WTC11 (cell line): Measurements from ENCODE around the gene CRYGS.

Experiments
- JUN ChIP-seq: sonication (generic); formaldehyde crosslinking; IDR thresholded peaks from 2 replicates; pipeline ENCODE4 v1.8.0; 2023; ENCODE audit warnings: mild to moderate bottlenecking, missing genetic modification reagents
- KAT7 ChIP-seq: sonication (generic); formaldehyde crosslinking; IDR thresholded peaks from 2 replicates; pipeline ENCODE4 v1.8.1; 2023; ENCODE audit warnings: missing genetic modification reagents, mild to moderate bottlenecking, borderline replicate concordance
- TF ChIP-seq, protein P1 (sequence below): fragments of 200-600 bp; IDR thresholded peaks from 2 replicates; pipeline ENCODE4 v1.8.0; 2022; ENCODE audit warnings: antibody characterized with exemption
- TF ChIP-seq, protein P2 (sequence below): sonication (generic); formaldehyde crosslinking; IDR thresholded peaks from 2 replicates; pipeline ENCODE4 v1.8.1; 2022; ENCODE audit warnings: mild to moderate bottlenecking, missing genetic modification reagents, moderate library complexity, borderline replicate concordance
- TF ChIP-seq, protein P3 (sequence below): sonication (generic); formaldehyde crosslinking; IDR thresholded peaks from 2 replicates; pipeline ENCODE4 v1.8.0; 2023; ENCODE audit warnings: missing genetic modification reagents, mild to moderate bottlenecking, borderline replicate concordance

GRCh38 chr3:186526256-186526606 is 17.9 kb downstream of the CRYGS start:
- TF ChIP-seq, protein P1, sequence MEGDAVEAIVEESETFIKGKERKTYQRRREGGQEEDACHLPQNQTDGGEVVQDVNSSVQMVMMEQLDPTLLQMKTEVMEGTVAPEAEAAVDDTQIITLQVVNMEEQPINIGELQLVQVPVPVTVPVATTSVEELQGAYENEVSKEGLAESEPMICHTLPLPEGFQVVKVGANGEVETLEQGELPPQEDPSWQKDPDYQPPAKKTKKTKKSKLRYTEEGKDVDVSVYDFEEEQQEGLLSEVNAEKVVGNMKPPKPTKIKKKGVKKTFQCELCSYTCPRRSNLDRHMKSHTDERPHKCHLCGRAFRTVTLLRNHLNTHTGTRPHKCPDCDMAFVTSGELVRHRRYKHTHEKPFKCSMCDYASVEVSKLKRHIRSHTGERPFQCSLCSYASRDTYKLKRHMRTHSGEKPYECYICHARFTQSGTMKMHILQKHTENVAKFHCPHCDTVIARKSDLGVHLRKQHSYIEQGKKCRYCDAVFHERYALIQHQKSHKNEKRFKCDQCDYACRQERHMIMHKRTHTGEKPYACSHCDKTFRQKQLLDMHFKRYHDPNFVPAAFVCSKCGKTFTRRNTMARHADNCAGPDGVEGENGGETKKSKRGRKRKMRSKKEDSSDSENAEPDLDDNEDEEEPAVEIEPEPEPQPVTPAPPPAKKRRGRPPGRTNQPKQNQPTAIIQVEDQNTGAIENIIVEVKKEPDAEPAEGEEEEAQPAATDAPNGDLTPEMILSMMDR: no peak
- TF ChIP-seq KAT7 (CRISPR knock-in tag) (no peak), JUN (CRISPR knock-in tag) (no peak)
- TF ChIP-seq, protein P2, sequence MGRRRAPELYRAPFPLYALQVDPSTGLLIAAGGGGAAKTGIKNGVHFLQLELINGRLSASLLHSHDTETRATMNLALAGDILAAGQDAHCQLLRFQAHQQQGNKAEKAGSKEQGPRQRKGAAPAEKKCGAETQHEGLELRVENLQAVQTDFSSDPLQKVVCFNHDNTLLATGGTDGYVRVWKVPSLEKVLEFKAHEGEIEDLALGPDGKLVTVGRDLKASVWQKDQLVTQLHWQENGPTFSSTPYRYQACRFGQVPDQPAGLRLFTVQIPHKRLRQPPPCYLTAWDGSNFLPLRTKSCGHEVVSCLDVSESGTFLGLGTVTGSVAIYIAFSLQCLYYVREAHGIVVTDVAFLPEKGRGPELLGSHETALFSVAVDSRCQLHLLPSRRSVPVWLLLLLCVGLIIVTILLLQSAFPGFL (CRISPR knock-in tag): no peak
- TF ChIP-seq, protein P3, sequence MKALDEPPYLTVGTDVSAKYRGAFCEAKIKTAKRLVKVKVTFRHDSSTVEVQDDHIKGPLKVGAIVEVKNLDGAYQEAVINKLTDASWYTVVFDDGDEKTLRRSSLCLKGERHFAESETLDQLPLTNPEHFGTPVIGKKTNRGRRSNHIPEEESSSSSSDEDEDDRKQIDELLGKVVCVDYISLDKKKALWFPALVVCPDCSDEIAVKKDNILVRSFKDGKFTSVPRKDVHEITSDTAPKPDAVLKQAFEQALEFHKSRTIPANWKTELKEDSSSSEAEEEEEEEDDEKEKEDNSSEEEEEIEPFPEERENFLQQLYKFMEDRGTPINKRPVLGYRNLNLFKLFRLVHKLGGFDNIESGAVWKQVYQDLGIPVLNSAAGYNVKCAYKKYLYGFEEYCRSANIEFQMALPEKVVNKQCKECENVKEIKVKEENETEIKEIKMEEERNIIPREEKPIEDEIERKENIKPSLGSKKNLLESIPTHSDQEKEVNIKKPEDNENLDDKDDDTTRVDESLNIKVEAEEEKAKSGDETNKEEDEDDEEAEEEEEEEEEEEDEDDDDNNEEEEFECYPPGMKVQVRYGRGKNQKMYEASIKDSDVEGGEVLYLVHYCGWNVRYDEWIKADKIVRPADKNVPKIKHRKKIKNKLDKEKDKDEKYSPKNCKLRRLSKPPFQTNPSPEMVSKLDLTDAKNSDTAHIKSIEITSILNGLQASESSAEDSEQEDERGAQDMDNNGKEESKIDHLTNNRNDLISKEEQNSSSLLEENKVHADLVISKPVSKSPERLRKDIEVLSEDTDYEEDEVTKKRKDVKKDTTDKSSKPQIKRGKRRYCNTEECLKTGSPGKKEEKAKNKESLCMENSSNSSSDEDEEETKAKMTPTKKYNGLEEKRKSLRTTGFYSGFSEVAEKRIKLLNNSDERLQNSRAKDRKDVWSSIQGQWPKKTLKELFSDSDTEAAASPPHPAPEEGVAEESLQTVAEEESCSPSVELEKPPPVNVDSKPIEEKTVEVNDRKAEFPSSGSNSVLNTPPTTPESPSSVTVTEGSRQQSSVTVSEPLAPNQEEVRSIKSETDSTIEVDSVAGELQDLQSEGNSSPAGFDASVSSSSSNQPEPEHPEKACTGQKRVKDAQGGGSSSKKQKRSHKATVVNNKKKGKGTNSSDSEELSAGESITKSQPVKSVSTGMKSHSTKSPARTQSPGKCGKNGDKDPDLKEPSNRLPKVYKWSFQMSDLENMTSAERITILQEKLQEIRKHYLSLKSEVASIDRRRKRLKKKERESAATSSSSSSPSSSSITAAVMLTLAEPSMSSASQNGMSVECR (CRISPR knock-in tag): no peak
